HG03558 (cell line): ENCODE results near the gene GDF11.

Experiments
- ATAC-seq: cut with Tn5 transposase; IDR thresholded peaks from one replicate; pipeline ENCODE4 v1.9.1; 2021; ENCODE audit warnings: moderate number of reproducible peaks; ENCODE audit not compliant: unreplicated experiment; ENCODE audit errors: extremely low read depth

GDF11 gene

GRCh38 chr12:55771736-55772135 is 28.8 kb downstream of the GDF11 start:
- no peak for ATAC-seq

- ATAC-seq = no peak
Measured at GRCh38 chr12:55777856-55778255, 34.9 kb downstream of the GDF11 start.

- no peak for ATAC-seq
Measured at GRCh38 chr12:55780685-55781084, 37.8 kb downstream of the GDF11 start.

GRCh38 chr12:55788546-55788945 is 45.6 kb downstream of the GDF11 start:
- ATAC-seq = no peak

GRCh38 chr12:55789171-55789570 is 46.2 kb downstream of the GDF11 start:
- ATAC-seq = no peak

GRCh38 chr12:55789893-55790292 is 47.0 kb downstream of the GDF11 start:
- ATAC-seq = no peak

GRCh38 chr12:55795950-55796349 is 53.0 kb downstream of the GDF11 start:
- no peak for ATAC-seq

- no peak for ATAC-seq
Measured at GRCh38 chr12:55797068-55797467, 54.1 kb downstream of the GDF11 start.

- no peak for ATAC-seq
Measured at GRCh38 chr12:55797550-55797949, 54.6 kb downstream of the GDF11 start.
